Measurements from ENCODE around the gene MYO5C.
A peak's percentile ranks its signal among the peaks of the same experiment; 100 is the strongest.
"Not testable (repeated sequence)": the region's sequence is repeated elsewhere in the genome, so short reads cannot be mapped to it uniquely, and the experiment has no call there.

Gene MYO5C

DNA sequence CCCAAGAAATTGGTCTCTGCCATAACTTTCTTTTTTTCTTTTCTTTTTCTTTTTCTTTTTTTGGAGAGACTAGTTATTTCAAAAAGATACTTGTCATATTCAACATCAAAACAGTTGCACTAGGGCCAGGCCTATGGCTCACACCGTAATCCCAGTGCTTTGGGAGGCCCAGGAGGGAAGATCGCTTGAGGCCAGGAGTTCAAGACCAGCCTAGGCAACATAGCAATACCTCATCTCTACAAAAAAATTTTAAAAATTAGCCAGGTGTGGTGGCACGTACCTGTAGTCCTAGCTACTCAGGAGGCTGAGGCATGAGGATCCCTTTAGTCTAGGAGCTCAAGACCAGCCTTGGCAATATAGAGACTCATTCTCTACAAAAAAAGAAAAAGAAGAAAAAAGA, 55.4 kb downstream of the MYO5C start:
- DNase-seq, result no peak

- not testable (repeated sequence) for DNase-seq
These were observed 56.5 kb downstream of the MYO5C start for GRCh38 chr15:52238989-52239525.

GRCh38 chr15:52238149-52238548, 57.5 kb downstream of the MYO5C start:
- no peak for DNase-seq

- no peak for DNase-seq
These were observed 59.6 kb downstream of the MYO5C start for GRCh38 chr15:52236013-52236412.

DNA sequence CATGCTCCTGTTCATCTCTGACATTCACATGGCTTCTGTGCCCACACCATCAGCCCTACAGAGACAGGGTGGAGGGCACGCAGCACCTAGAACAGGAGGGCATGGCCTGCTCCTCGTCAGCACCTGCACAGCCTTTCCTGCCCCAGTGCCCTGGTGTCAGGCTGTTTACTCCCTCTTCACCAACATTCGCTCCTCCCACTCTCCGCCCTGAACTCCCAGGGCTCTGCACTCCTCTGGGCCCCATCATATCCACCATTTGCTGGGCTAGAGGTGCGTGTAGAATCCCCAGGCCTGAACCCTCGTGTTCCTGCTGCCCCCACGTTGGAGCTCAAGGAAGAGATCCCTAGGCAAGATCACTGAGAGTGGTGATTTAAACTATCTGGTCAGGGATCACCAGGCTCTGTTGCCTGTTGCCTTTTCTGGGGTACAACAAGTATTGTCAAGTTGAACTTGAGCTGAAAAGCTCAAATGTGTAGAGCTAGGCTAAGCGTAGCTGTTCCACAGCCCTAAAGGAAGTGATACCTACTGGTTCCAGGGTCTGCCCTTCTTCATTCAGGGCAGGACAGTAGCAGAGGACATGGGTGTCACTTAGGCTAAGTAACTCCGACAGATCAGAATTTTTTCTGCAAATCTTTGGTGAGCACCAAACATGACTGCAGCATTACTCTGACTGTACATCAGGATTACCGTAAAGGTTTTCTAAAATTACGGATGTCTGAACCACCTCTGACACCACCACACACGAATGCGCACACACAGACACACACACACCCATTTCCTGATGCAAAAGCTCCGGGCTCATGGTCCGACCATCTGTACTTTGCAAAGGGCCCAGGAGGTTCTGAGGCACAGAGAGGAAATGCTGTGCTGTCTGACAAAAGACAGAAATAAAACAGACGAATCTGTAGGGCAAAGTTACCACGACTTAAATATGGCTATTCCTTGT, 60.7 kb downstream of the MYO5C start:
- no peak for DNase-seq

DNA sequence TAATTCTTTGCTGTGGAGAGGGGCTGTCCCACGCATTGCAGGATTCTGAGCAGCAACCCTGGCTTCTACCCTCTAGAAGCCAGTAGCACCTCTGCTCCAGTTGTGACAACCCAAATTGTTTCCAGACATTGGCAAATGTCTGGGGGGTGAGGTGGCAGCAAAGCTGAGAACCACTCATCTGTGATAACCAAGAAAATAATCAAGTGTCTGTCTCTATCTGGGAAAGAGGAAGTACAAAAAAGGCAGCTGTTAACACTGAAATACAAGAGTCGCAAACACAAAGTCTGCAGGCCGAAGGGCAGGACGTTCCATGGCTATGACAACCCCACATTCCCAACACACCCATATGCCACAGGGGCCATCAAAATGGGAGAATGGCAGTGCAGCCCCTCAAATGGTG, 62.2 kb downstream of the MYO5C start:
- DNase-seq, result no peak

DNA sequence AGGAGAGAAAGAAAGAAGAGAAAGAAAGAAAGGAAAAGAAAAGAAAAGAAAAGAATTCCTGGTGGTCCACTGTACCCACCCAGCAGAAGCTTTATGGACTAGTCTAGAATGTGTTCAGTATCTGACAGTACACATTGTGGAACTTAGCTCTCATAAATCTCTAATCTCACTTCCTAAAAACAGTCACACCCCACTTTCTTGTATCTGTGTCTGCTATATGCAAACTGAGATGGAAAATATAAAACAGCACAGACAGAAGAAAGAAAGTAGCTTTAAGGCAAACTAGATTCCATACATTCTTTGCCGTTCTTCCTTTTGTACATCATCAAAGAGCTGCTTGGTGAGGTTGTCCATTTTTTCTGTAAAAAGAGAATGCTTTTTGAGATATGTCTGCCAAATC, 63.3 kb downstream of the MYO5C start:
- no peak for DNase-seq

DNA sequence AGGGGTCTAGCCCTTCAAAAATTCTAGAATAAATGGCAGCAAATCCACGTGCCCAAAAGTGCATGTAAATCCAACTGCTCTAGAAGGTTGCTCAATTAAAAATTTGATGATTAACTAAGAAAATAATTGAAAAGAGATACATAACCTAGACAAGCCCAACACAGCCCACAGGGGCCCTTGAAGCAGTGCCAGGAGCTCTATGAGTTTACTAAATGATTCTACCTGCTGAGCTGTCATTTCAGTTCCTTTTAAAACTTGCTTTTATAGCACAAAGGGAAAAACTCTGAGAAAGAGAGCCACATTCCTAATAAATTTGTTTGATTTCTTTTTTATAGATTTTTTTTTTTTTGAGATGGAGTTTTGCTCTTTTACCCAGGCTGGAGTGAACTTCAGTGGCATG, 65.5 kb downstream of the MYO5C start:
- no peak for DNase-seq

- DNase-seq, result peak; percentile 1
These were observed 66.7 kb downstream of the MYO5C start for GRCh38 chr15:52228921-52229320.

DNA sequence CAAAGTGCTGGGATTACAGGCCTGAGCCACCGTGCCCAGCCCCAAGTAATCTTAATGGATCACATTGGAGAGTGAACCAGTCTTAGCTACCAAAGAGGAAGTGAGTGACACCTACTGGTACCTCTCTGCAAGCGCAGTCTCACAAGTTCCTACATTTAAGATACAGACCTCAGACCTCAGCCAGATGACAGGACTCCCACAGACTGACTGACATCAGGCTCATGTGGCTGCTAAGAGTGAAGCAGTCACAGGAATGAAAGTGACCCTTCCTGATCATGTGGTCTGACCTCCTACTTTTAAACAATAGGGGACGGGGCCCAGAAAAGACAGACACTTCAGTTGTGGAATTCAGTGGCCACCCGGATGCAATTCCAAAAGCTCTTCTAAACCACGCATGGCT, 68.1 kb downstream of the MYO5C start:
- peak; percentile 39 for DNase-seq

DNA sequence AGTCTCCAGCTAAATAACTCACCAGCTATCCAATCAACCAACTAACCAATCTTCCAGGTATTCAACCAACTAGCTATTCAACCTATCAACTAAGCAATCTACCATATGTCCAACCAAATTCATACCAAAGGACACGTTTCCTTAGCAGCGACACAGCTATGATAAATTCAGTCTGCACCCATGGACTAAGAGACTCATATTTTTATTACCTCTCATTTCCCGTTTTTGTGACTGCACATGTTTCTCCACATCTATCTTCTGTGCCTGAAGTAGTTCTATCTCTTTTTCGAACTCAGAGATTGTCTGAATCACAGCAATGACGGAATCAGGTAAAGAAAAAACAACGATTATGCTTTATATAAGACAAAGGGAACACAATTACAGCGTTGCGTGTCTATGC, 70.4 kb downstream of the MYO5C start:
- DNase-seq, result no peak

GRCh38 chr15:52224211-52224610, 71.4 kb downstream of the MYO5C start:
- no peak for DNase-seq

DNA sequence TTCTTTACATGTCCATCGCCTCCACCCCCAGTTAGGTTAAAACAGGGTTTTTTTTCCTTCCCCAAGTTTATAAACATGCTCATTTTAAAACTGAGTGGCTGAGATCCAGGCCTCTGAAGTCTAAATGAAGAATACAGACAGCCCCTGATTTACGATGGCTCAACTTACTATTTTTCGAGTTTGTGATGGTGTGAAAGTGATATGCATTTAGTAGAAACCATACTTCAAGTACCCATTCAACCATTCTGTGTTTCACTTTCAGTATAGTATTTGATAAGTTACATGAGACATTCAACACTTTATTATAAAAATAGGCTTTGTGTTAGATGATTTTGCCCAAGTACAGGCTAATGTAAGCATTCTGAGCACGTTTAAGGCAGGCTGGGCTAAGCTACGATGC, 73.9 kb downstream of the MYO5C start:
- no peak for DNase-seq

DNA sequence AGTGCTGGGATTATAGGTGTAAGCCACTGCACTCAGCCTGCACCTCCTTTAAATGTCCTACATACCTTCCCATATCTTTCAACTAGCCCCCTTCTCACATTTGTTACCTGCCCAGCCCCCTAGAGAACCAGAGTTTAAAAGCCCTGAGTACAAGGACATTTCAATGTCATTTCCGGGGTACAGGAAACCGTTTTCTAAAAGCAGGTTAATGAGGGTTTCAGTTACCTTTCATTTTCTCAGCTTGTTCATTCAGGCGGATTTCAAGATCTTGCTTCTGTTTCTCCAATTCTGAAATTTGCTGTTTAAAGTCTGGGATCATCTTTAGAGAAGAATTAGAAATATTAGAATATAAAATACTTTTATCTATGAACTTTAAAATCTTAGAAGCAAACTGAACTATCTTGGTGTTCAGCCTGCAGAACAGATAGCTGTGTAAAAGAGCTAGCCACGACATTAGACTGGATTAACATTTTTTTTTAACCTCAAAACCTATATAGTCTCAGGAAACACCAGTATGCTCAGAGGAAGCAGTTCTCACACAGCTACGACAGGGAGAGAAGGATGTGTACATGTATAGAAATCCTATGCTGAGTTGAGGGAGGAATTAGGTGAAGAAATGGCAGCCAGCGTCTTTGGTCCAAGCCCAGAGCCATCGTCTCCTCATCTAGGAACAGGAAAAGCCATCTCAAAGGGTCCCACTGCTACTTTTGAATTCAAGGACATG, 74.5 kb downstream of the MYO5C start:
- no peak for DNase-seq

- no peak for DNase-seq
These were observed 75.4 kb downstream of the MYO5C start for GRCh38 chr15:52220251-52220650.

- no peak for DNase-seq
These were observed 76.8 kb downstream of the MYO5C start for GRCh38 chr15:52218816-52219215.

DNA sequence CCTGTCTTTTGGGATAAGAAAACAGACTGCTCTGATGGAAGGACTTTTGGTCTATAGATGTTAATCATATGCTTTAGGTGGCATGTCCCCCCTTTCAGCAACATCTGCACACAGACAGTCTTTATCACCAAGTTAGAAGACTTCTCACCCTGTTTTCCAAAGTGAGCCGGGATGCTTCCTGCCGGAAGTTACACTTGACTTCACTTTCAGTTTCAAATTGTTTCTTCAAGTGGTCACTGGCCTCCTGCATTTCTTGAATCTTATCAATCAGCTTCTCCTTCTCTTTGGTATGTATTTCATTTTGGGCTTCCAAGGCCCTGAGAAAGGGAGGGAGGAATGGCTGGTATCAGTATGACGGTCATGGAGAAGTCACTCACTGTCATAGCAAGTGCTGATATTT, 77.2 kb downstream of the MYO5C start:
- DNase-seq, result no peak

GRCh38 chr15:52217186-52217585, 78.4 kb downstream of the MYO5C start:
- DNase-seq, result no peak

GRCh38 chr15:52214553-52214952, 81.1 kb downstream of the MYO5C start:
- DNase-seq, result no peak

DNA sequence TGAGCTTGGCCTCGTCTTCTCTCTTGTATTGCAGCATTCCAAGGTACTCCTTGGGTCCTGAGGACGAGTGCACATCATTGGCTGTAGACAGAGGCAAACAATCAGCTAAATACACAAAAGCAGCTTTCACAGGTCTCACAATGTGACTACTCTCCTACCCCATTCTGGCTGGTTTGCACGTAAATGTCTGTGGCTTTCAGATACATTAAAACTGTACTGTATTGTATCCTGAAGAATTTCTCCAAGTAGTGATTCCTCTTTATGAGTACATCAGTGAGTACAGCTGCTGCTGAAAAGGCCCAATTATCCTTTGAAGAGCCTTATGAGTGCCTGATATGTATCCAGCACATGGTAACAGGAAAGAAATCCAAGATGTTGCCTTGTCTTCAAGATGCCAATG, 82.4 kb downstream of the MYO5C start:
- no peak for DNase-seq

GRCh38 chr15:52208306-52208946, 87.2 kb downstream of the MYO5C start:
- peak; percentile 25 for DNase-seq

DNA sequence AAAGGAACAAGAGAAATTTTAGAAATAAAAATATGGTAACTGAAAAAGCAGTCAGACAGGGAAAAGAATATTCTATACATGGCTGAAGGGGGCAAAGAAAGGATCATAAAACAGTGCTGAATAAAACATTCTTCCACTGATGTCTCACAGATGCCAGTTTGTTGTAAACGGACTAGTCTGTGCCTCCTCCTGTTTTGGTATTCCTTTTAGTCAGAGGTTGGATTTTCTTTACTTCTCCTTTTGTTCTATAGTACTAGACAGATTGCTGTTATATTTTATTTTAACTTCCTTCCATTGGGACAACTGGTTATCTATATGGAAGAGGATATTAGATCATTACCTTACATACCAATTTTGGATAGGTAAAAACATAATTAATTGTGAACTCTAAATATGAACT, 88.4 kb downstream of the MYO5C start:
- DNase-seq, result no peak

DNA sequence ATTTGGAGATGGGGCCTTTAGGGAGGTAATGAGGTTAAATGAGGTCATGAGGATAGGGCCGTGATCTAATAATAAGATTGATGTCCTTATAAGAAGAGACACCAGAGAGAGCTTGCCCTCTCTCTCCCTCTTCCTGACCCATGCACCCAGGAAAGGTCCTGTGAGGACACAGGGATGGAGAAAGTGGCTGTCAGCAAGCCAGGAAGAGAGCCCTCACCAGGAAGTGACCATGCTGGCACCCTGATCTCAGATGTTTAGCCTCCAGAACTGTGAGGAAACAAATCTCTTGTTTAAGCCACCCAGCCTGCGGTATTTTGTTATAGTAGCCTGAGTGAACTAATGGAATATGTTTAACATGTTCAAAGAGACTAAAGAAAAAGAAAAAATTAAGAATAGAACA, 89.2 kb downstream of the MYO5C start:
- DNase-seq, result no peak

DNA sequence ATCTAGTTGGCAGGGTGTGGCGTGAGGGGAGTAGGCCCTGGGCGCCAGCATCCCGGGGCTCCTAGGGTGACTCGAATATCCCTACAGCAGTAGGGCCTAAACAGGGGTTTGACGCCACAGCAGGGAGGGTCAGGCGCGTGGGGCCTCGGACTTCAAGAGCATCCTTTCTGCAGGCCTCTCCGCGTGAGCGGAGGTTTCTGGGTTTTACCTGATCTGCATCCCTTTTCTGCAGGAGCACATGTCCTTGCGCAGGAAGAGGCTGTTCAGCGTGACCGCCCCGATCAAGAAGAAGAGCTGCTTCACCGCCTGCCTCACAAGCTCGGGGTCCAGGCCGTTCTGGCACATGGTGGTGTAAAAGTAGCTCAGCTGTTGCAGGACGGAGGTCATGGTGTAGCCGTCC, 90.9 kb downstream of the MYO5C start:
- no peak for DNase-seq

Measured in NCI-H510A treated with DMSO at 0.1 percent for 48 hours (cell line).